ENCODE data around the gene TCL1B. TPM values are rescaled to one million over a fixed set of nuclear protein-coding genes. Genes with fewer than 3 reads are reported as not detected.
"Not testable (repeated sequence)": the region's sequence is repeated elsewhere in the genome, so short reads cannot be mapped to it uniquely, and the experiment has no call there.

Gene TCL1B
- total RNA-seq, 2 experiments from 2014 or later: not detected

DNA sequence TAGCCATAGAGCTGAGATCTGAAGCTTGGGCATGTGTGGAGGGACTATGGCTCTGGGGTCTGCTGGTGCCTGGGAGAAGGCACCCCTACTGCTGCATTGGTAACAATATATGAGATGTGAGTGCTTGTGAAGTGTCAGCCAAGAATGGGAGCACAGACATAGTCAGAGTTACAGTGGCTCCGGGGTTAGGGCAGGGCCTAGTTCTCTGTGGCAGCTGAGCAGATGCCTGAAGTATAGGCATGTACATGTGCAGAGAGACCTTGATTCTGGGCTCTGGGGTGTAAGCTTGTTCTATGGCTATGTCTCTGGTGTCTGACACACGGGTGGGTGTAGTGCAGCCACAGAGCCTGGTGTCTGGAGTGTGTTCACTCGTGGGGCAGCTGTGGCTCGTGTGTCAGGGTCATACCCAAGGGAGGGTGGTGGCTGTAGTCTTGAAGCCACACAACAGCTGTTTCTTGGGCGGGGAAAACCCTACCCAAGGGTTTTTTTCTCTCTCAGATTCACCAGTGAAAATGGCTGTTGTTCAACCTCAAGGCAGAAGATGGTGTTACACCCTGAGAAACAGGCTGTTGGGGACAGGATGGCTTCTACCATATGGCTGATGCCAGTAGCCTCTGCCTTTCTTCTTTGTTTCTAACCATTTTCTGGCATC is 39.6 kb downstream of the TCL1B start:
- no peaks in the 10 kb centered on the region for H3K4me1 Mint-ChIP-seq
- no peaks in the 10 kb centered on the region for H3K36me3 Mint-ChIP-seq (ENCODE audit: low read depth)
- H3K27me3 Mint-ChIP-seq: peaks cover 11% of the 10 kb centered on the region
- no peak for DNase-seq
- no peaks in the 10 kb centered on the region for H3K9me3 Mint-ChIP-seq
- ChIA-PET CTCF (no interaction called here), POLR2A (no interaction called here)
- H3K27ac Mint-ChIP-seq: no peak overlapping the region
- H3K4me3 Mint-ChIP-seq: no peak overlapping the region

DNA sequence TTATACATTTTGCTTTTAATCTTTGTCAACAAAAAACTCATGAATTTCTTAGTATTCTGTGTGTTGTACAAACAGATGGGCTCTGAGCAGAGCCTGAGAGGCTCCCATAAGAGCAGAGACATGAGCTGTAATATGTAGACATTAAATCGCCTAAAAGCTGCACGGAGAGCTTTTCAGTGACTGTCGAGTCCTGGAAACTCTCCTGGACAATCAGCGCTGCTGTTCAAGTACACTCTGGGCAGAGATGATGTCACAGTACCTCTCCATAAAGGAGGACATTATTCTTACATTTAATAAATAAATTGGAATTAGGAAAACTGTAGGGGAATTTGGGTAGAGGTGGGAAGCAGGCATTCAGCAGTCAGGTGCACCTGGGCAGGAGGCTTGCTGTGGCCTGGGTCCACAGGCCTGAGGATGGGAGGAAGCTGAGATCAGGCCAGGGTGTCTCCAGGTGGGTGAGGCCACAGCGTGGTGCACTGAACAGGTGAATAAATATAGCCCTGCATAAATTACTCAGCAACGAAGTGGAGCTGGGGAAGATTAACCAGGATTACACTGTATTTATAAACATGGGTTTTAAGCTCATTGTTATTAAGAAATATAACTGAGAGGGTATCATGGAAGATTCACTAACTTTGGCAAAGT is 41.0 kb downstream of the TCL1B start:
- peaks cover 9% of the 10 kb centered on the region for H3K27me3 Mint-ChIP-seq
- H3K36me3 Mint-ChIP-seq (ENCODE audit: low read depth): no peaks in the 10 kb centered on the region
- H3K27ac Mint-ChIP-seq: no peak overlapping the region
- no peaks in the 10 kb centered on the region for H3K4me1 Mint-ChIP-seq
- no peak for DNase-seq
- H3K4me3 Mint-ChIP-seq: no peak overlapping the region
- CTCF ChIA-PET: no interaction called here
- no peaks in the 10 kb centered on the region for H3K9me3 Mint-ChIP-seq
- POLR2A ChIA-PET: no interaction called here

- CTCF ChIA-PET; H3K9me3 Mint-ChIP-seq; DNase-seq; H3K4me3 Mint-ChIP-seq; POLR2A ChIA-PET; H3K4me1 Mint-ChIP-seq; H3K36me3 Mint-ChIP-seq (ENCODE audit: low read depth); H3K27ac Mint-ChIP-seq: not testable (repeated sequence)
- peaks cover 11% of the 10 kb centered on the region for H3K27me3 Mint-ChIP-seq
These were observed 43.3 kb downstream of the TCL1B start for GRCh38 chr14:95729402-95730028.

DNA sequence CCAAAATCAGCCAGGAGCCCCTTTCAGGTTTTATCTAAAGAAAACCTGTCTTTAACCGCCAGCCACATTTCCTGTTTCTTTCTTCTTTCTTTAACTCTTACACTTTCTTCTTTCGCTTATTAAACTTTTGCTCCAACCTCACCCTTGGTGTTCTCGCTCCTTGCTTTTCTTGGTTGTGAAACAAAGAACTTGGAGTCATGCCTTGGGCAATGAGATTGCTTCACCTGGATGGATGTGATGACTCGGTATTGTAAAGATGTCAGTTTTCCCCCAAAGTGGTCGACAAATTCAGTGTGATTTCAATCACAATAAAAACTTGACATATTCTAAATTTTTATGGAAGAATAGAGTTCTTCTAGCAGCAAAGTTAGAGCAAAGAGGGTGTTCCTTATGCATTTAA is 43.9 kb downstream of the TCL1B start:
- CTCF ChIA-PET: no interaction called here
- H3K27ac Mint-ChIP-seq: no peak overlapping the region
- H3K4me3 Mint-ChIP-seq: no peak overlapping the region
- H3K9me3 Mint-ChIP-seq: no peaks in the 10 kb centered on the region
- POLR2A ChIA-PET: no interaction called here
- no peaks in the 10 kb centered on the region for H3K36me3 Mint-ChIP-seq (ENCODE audit: low read depth)
- peaks cover 9% of the 10 kb centered on the region for H3K27me3 Mint-ChIP-seq
- no peaks in the 10 kb centered on the region for H3K4me1 Mint-ChIP-seq
- no peak for DNase-seq

- Mint-ChIP-seq H3K27me3 (peaks cover 14% of the 10 kb centered on the region), H3K36me3 (ENCODE audit: low read depth) (no peaks in the 10 kb centered on the region), H3K9me3 (no peaks in the 10 kb centered on the region), H3K27ac (no peak overlapping the region), H3K4me1 (no peaks in the 10 kb centered on the region), H3K4me3 (no peak overlapping the region)
- CTCF ChIA-PET: no interaction called here
- POLR2A ChIA-PET: no interaction called here
- DNase-seq: no peak
These were observed 47.0 kb downstream of the TCL1B start for GRCh38 chr14:95733212-95733611.

DNA sequence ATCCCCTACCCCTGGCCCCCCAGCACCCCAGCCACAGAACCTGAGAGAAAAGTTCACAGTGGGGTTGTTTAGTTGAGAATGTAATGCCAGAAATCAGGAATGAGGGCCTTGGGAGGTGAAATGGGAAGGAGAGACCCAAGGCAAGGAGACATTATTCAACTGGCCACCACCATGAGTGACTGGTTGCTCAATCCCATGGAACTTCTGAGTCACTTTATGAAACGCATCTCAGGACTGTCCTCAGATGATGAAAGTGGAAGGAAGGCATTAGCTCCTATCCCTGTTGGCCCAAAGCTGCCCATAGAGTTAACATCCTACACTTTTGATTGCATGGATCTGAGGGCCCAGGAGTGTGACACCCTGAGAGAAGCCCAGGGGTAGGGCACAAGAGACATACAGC is 53.1 kb downstream of the TCL1B start:
- Mint-ChIP-seq H3K9me3 (peaks cover 5% of the 10 kb centered on the region), H3K27ac (no peak overlapping the region), H3K36me3 (ENCODE audit: low read depth) (no peaks in the 10 kb centered on the region), H3K27me3 (peaks cover 5% of the 10 kb centered on the region), H3K4me3 (no peak overlapping the region), H3K4me1 (peaks cover 10% of the 10 kb centered on the region)
- ChIA-PET POLR2A (no interaction called here), CTCF (no interaction called here)
- DNase-seq: no peak

GRCh38 chr14:95741038-95741490 is 54.8 kb downstream of the TCL1B start:
- Mint-ChIP-seq H3K4me1 (peaks cover 10% of the 10 kb centered on the region), H3K9me3 (peaks cover 5% of the 10 kb centered on the region), H3K36me3 (ENCODE audit: low read depth) (no peaks in the 10 kb centered on the region), H3K4me3 (no peak overlapping the region), H3K27me3 (peaks cover 3% of the 10 kb centered on the region), H3K27ac (no peak overlapping the region)
- CTCF ChIA-PET: no interaction called here
- POLR2A ChIA-PET: no interaction called here
- DNase-seq: no peak

- Mint-ChIP-seq H3K27me3 (no peaks in the 10 kb centered on the region), H3K9me3 (peaks cover 5% of the 10 kb centered on the region), H3K36me3 (ENCODE audit: low read depth) (no peaks in the 10 kb centered on the region), H3K4me3 (no peak overlapping the region), H3K4me1 (peaks cover 10% of the 10 kb centered on the region), H3K27ac (no peak overlapping the region)
- POLR2A ChIA-PET: no interaction called here
- CTCF ChIA-PET: no interaction called here
- DNase-seq: no peak
These were observed 55.6 kb downstream of the TCL1B start for GRCh38 chr14:95741781-95742180.

Other genes with a start within 250 kb of the TCL1B start
- 10 to 100 TPM; 86.2 to 89.5 TPM for gene SYNE3, start 169.8 kb upstream of the TCL1B start, total RNA-seq
- 10 to 100 TPM; 30.4 to 34.5 TPM for gene GLRX5, start 151.4 kb upstream of the TCL1B start, total RNA-seq
- not detected for gene TCL1A, start 27.7 kb downstream of the TCL1B start, total RNA-seq
- gene TUNAR, start 190.4 kb downstream of the TCL1B start, total RNA-seq: not detected

All from activated CD4-positive, alpha-beta memory T cell treated with anti-CD3 and anti-CD28 coated beads, Interleukin-2, amount 10 ng/mL, durations not matched to agents 7 days and 5 days (primary cell).